NCI-H128 (cell line): ENCODE measurements around the gene MESD.

Experiments used
- DNase-seq: peaks from one replicate; lab custom pipeline; 2025; ENCODE audit not compliant: unreplicated experiment; lab: John Stamatoyannopoulos, UW

MESD gene

GRCh38 chr15:80912673-80913072 lies 76.9 kb downstream of the MESD start:
- DNase-seq = no peak

- no peak for DNase-seq
Observed at GRCh38 chr15:80911821-80912220, 77.8 kb downstream of the MESD start.

- peak; percentile 33 for DNase-seq
Observed at GRCh38 chr15:80906159-80906766, 83.4 kb downstream of the MESD start.

- DNase-seq = no peak
Observed at GRCh38 chr15:80904998-80905397, 84.6 kb downstream of the MESD start.

GRCh38 chr15:80902298-80902801 lies 87.3 kb downstream of the MESD start:
- no peak for DNase-seq

- DNase-seq = no peak
Observed at GRCh38 chr15:80898040-80898439, 91.6 kb downstream of the MESD start.
